HK-2 (cell line): ENCODE results near the gene FGGY.
"Not testable (repeated sequence)": the region's sequence is repeated elsewhere in the genome, so short reads cannot be mapped to it uniquely, and the experiment has no call there.

Experiments
- DNase-seq: peaks from one replicate; pipeline ENCODE4 v3.0.0-alpha.2; 2018; ENCODE audit not compliant: unreplicated experiment

Gene FGGY

DNA sequence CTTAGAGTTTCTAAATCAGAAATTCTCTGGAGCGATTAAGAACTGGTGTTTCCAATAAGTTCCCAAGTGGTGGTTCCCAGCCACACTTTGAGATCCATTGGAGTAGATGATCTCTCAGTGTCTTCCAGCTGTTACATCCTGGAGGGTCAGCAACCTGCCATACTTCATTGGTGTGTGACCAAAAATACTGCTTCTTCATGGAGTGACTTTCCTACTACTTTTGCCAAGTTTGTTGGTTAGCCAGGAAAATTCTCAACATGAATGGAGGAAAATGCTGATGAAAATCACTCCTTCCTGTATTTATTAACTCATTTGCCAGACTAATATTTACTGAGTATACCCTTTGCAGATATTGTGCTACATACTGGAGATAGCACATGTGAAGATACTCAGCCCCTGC lies 186.1 kb downstream of the FGGY start:
- no peak for DNase-seq

- no peak for DNase-seq
Observed at GRCh38 chr1:59484096-59484495, 187.2 kb downstream of the FGGY start.

DNA sequence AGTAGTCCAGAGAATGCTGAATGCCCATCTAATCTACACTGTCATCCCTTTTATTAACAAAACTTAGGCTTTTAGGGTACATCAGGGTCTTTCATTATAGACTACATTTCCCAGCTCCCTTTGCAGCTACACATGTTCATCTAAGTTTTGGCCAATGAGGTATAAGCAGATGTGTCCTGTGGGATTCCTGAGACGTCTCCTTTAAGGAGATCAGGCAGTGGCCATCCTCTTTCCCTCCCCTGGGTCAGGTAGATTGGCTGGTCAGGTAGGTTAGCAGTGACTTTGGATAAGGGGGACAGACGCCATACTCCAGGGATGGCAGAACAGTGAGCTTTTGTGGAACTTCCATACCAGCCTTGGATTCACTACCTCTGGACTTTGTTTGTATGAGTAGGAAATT lies 188.3 kb downstream of the FGGY start:
- no peak for DNase-seq

GRCh38 chr1:59485949-59486348 lies 189.1 kb downstream of the FGGY start:
- DNase-seq = no peak

DNA sequence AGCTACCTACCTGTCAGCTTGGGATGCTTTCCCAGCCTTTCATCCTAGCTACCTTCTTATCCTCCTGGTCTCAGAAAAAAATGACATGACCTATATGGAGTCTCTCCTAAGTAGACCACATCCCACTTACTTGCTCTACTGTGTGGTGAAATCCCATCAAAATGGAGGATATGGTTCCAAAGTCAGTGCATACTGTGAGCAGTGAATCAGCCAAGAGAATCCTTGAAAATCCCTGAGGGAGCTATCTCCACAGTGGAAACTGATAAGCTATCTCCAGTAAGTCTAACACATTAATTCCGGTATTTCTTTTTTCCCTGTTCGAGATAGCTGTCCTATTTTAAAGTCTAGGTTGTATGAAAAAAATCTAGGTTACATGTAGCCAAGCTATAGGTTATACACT lies 189.7 kb downstream of the FGGY start:
- DNase-seq = no peak

DNA sequence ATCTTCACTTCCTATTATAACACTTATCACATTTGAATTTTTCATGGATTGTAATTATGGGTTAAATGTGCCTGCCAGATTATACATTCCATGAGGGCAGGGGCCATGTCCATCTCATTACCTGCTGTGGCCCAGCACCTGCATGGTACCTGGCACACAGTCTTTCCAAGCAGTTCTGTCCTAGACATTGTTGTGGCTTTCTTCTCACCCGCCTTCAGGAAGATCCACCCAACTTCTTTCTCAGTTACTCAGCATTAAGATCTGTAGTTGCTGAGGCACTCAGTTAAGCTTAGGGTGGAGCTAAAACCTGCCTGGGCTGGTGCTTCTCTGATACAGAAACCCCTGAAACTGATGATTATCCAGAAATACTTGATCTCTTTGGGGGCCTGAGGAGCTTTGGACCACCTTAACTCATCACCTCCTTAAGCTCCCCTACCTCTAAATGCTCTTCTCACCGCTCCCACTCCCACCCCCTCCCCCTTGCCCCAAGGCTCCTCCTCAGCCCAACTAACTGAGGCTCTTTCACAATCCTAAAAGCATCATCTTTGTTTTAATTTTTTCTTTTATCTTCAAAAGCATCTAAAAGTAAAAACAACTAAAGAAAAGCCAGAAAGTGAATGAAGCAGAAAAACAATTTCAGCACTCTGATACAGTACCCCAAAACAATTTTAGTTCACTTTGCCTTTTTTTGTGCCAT lies 190.6 kb downstream of the FGGY start:
- no peak for DNase-seq

DNA sequence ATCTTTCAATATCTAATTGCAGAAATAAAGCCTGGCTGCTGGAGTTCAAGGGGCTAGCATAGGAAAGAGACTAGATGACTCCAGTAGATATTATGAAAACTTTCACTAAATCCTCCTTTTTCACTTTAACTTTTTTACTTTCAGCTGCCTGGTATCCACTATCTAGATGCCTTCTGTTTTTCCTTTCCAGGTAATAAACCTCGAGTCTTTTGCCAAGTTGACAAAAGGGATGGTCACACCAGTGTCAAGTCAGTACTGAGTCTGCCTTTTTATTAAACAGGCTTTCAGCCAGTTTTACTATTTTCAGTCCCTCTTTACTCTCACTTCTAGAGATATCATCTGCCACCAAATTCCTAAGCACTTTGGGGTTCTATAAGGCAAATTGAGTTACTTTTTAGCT lies 195.6 kb downstream of the FGGY start:
- no peak for DNase-seq

DNA sequence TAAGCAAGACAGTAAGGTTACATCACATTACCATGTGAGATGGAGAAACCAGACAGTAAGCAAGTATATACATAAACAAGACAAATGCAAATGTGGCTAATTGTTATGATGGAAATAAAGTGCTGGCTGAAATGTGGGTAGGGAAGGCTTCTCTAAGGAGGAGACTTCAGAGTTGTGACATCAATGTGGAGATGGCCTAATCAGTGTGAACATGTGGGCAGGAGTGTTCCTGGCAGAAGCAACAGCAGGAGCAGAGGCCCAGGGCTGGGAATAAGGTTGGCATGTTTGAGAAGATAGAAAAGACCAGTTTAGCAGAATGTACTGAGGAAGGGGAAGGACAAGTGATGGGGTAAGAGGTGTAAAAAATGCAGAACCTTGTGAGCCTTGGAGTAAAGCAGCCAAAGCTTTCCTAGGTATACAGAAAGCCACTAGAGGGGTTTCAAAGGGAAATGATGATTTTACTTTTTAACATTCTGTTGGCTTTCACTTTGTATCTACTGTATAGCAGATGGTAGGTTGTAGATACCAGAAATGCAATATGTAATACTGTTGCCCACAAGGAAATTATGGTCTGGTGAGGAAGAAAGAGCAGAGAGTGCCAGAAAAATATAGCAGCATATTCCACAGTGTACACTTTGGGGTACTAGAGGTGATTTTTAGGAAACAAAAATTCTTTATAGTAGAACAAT lies 197.4 kb downstream of the FGGY start:
- no peak for DNase-seq

DNA sequence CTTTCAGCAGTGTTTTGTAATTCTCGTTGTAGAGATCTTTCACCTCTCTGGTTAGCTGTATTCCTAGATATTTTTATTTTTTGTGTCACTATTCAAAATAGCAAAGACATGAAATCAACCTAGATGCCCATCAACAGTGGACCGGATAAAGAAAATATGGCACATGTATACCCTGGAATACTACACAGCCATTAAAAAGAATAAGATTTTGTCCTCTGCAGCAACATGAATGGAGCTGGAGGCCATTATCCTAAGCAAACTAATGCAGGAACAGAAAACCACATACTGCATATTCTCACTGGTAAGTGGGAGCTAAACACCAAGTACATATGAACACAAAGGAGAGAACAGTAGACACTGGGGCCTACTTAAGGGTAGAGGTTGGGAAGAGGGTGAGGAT lies 199.3 kb downstream of the FGGY start:
- not testable (repeated sequence) for DNase-seq

DNA sequence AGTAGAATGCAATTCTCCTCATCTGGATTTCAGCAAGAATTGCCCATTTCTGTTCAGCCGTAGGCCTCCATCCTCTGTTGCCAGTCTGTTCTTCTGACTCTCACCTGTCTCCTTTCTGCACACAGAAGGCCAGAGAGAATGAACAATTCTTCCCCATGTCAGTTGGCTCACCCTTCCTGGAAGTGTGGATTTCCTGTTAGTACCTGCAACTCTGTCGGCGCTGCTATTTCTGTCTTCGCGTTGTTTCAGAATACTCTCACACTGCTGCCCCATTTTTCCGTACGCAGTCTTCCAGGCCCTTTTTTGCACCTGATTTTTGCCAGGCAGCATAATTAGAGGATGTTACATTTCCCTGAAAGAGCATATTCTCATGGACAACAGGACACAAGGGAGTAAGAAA lies 200.7 kb downstream of the FGGY start:
- no peak for DNase-seq

- DNase-seq = peak; percentile 35
Observed at GRCh38 chr1:59498640-59499039, 201.7 kb downstream of the FGGY start.

GRCh38 chr1:59499273-59499942 lies 202.5 kb downstream of the FGGY start:
- no peak for DNase-seq

DNA sequence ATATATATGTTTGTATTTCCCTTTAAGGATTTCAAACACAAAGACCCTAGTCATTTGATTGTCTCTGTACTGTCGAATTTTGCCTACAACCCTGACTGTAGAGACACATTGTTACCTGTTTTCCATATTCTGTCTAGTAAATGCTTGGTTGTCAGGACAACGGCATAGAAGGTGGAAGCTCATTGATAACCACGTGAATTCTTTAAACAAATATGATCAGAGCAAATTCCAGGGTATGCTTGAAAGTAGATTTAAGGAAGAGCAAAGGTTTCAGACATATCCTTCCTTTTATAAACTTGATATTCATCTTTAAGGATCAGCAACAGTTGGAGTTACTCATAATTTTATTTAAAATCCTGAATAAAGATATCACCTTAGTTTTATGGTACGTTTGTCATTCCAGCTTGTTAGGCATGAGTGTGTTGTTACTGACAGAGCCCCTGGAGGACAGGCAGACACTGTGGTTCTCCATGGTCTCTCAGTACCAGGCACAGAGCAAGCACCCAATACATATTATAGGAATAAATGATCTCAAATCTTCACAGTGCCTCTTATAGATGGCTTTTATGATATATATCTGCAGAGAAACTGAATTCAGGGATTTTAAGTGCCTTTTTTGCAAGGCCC lies 203.2 kb downstream of the FGGY start:
- DNase-seq = no peak

DNA sequence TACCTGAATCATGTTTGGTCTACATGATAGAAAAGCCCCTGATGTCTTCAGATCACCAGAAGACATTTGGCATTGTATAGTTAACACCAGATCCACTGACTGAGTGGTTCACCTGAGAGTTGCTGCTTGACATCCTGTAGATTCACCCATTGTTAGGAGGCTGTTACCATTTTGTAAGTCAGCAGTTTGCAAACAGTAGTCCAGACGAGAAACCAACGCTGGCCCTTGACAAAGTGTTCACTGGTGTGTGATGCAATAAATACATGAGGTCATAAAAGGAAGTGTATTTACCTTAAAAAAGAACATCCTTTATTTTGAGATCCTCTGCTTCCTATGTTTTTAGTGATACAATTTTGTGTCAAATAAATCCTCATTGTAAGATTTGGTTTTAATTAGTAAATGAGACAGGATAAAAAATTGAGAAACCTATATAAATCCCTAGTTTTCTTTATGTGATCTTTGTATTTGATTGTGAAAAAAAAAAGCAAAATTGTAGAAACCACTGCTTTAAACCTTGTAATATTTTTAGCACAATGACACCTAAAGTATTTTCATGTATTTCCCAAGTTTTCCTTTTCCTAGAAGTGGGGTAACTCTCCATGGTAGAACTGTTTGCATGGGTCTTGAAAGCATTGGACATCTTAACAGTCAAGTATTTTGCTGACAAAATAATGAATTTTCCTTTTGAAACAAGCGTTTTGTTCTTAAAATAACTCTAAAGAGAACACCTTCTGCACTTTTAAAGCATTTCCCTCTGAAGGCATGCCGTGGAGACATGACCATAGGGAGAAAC lies 204.3 kb downstream of the FGGY start:
- no peak for DNase-seq

GRCh38 chr1:59502009-59502691 lies 205.3 kb downstream of the FGGY start:
- no peak for DNase-seq

GRCh38 chr1:59504276-59504675 lies 207.4 kb downstream of the FGGY start:
- no peak for DNase-seq

DNA sequence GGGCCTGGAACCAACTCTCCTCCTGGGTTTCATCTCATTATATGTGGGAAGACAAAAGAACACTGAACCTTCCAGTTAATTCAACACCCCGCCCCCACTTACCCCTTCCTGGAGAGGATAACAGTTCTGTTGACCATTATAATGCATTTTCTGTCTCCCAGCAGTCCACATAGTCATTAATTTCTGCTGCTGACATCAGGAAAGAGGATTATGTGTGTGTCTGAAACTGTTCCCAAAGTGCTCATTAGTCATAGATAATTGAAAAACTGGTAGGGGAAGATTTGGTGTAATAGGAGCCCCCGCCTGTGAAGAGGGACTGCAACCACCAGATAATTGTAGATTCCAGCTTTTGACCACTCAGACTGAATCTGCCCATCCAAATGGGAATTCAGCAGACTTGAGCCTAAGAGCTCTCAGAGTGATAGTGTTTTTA lies 208.7 kb downstream of the FGGY start:
- no peak for DNase-seq

DNA sequence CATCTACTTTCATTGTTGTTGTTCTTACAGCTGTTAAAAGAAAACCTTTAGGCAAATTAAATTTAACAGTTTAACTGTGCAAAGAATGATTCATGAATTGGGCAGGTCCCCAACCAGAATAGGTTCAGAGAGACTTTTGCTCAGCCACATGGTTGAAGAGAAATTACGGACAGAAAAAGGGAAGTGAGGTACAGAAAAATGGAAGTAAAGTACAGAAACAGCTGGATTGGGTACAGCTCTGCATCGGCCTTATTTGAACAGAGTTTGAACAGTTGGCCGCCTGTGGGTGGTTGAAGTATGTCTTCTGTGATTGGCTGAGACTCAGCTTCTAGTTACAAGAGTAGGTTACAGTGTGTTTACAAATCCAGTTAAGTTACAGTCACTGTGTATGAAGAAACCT lies 210.1 kb downstream of the FGGY start:
- DNase-seq = no peak

- DNase-seq = no peak
Observed at GRCh38 chr1:59509341-59509875, 212.5 kb downstream of the FGGY start.

DNA sequence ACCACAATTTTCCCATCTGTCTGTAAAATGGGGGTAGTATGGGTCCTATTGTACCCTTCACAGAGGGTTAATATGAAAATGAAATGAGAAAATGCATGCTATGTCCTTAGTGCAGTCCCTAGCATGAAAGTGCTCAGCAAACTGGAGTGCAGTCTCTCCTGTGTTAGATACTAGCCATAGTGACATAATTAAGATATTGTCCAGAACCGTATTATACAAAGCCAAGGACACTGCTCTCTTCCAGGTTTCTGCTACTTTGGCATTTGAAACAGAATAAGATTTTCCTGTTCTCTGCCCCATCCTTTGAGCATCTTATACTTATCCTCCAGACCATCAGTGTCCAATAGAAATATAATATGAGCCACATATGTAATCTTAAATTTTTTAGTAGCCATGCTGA lies 213.4 kb downstream of the FGGY start:
- no peak for DNase-seq
